Effector CD8-positive, alpha-beta T cell (primary cell): Measurements from ENCODE around the gene RBMX2.

Source experiments
- DNase-seq: peaks from one replicate; lab custom pipeline; 2025; lab: John Stamatoyannopoulos, UW

RBMX2 gene

DNA sequence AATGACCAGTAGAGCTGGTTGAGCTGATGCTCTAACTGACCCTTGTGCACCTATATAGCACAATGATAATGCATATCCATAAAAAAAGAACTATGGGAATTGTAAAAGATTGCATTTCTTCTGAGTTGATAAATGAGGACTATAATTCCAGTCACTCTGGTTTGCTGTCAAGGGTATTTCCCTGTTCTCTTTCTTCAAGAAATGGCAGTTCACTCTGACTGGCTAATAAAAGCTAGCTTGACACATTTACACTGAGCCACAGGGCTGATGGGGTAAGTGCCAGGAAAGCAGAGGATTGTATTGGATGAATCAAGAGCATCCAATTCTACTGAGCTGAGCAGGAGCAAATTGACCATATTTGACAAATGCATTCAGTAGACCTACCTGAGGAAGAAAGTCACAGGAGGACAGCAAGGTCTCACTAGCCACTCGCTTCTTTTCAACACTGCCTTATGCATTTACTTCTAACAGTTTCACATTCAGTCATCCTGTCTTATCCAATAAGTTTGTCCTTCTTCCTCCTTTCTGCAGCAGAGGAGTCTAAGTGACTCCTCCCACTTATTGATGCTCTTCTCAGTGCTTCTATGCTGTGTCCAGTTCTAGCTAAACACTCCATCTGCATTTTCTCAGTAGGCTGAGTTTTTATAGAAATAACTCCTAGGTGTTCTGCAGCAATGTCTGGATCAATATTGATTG lies 43.0 kb downstream of the RBMX2 start:
- DNase-seq, result no peak

DNA sequence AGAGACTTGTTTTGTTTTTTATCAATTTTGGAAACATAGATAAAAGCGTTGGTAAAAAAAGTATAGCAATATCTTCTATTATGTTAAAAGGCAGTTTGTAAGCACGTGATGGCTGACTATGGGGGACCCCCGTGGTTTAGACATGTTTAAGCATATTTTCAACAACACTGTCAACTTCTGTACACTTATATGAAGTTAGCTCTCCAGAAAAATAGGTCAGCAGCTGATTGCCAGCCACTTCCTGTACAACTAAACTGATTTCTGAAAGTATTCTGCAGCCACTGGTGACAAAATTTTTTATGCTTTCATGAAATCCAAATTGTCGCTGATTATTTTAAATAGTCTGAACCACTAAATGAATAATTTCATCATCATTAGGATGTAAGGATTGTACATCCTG lies 45.2 kb downstream of the RBMX2 start:
- no peak for DNase-seq
